Activated naive CD8-positive, alpha-beta T cell treated with anti-CD3 and anti-CD28 coated beads, Interleukin-2, amount 50 U/mL, for 24 hours (primary cell): ENCODE measurements around the gene KPNA6.
"Not testable (repeated sequence)": the region's sequence is repeated elsewhere in the genome, so short reads cannot be mapped to it uniquely, and the experiment has no call there.

Source experiments
- ATAC-seq: fragments of 150-1000 bp; cut with Tn5 transposase; one replicate; pipeline ENCODE4 v1.10.0; 2021
- DNase-seq: peaks from one replicate; pipeline ENCODE4 v3.0.0; 2021
- H3K27ac Mint-ChIP-seq: one replicate; pipeline ENCODE4 v1.8.0; 2021; ENCODE audit warnings: mild to moderate bottlenecking, mixed read lengths
- H3K27me3 Mint-ChIP-seq: one replicate; pipeline ENCODE4 v1.8.0; 2021; ENCODE audit warnings: mixed read lengths
- H3K36me3 Mint-ChIP-seq: one replicate; pipeline ENCODE4 v1.8.0; 2021; ENCODE audit warnings: low read depth, mixed read lengths
- H3K4me1 Mint-ChIP-seq: one replicate; pipeline ENCODE4 v1.8.0; 2021; ENCODE audit warnings: mixed read lengths
- H3K4me3 Mint-ChIP-seq: one replicate; pipeline ENCODE4 v1.8.0; 2021; ENCODE audit warnings: mild to moderate bottlenecking, moderate library complexity, mixed read lengths
- H3K9me3 Mint-ChIP-seq: one replicate; pipeline ENCODE4 v1.8.0; 2021; ENCODE audit warnings: mixed read lengths

The KPNA6 gene

GRCh38 chr1:32082022-32082421, 25.8 kb upstream of the KPNA6 start:
- H3K27me3 Mint-ChIP-seq, result no peaks in the 10 kb centered on the region
- no peaks in the 10 kb centered on the region for H3K9me3 Mint-ChIP-seq
- peak overlapping the region; percentile 57 for H3K27ac Mint-ChIP-seq
- H3K4me3 Mint-ChIP-seq, result no peak overlapping the region
- H3K36me3 Mint-ChIP-seq, result peaks cover 31% of the 10 kb centered on the region
- H3K4me1 Mint-ChIP-seq, result peaks cover 4% of the 10 kb centered on the region
- ATAC-seq (no peak), DNase-seq (no peak)

DNA sequence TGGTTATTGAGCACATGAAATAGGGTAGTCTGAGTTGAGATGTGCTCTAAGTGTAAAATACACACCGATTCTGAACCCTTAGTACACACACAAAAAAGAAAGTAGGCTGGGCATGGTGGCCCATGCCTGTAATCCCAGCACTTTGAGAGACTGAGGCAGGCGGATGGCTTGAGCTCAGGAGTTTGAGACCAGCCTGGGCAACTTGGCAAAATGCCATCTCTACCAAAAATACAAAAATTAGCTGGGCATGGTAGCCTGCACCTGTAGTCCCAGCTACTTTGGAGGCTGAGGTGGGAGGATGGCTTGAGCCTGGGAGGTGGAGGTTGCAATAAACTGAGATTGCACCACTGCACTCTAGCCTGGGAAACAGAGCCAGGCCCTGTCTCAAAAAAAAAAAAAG, 21.5 kb upstream of the KPNA6 start:
- not testable (repeated sequence) for DNase-seq, H3K4me1 Mint-ChIP-seq, ATAC-seq, H3K4me3 Mint-ChIP-seq, H3K27me3 Mint-ChIP-seq, H3K27ac Mint-ChIP-seq, H3K9me3 Mint-ChIP-seq
- H3K36me3 Mint-ChIP-seq, result peaks cover 30% of the 10 kb centered on the region

DNA sequence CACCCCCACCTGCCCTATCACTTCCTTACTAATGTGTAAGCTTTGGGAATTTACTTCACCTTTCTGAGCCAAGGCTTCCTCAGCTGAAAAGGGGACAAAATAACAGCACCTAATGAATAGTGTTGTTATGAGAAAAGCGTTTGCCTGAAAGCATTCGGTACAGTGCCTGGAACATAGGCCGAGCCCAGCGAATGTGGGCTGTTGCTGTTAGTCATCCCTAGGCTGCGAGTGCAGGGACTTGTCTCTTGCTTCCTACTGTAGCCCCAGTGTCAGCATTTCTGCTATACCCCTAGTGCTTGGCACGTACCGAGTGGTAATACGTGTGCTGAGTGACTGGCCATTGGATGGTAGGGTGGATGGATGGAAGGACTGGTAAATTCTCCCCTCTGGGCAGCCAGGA, 16.7 kb upstream of the KPNA6 start:
- ATAC-seq (no peak), DNase-seq (no peak)
- H3K27ac Mint-ChIP-seq, result no peak overlapping the region
- no peaks in the 10 kb centered on the region for H3K4me1 Mint-ChIP-seq
- H3K9me3 Mint-ChIP-seq, result no peaks in the 10 kb centered on the region
- no peaks in the 10 kb centered on the region for H3K27me3 Mint-ChIP-seq
- no peak overlapping the region for H3K4me3 Mint-ChIP-seq
- H3K36me3 Mint-ChIP-seq, result peaks cover 32% of the 10 kb centered on the region

GRCh38 chr1:32091591-32091990, 16.3 kb upstream of the KPNA6 start:
- ATAC-seq (no peak), DNase-seq (no peak)
- no peaks in the 10 kb centered on the region for H3K4me1 Mint-ChIP-seq
- peaks cover 30% of the 10 kb centered on the region for H3K36me3 Mint-ChIP-seq
- no peak overlapping the region for H3K4me3 Mint-ChIP-seq
- no peak overlapping the region for H3K27ac Mint-ChIP-seq
- no peaks in the 10 kb centered on the region for H3K9me3 Mint-ChIP-seq
- no peaks in the 10 kb centered on the region for H3K27me3 Mint-ChIP-seq

DNA sequence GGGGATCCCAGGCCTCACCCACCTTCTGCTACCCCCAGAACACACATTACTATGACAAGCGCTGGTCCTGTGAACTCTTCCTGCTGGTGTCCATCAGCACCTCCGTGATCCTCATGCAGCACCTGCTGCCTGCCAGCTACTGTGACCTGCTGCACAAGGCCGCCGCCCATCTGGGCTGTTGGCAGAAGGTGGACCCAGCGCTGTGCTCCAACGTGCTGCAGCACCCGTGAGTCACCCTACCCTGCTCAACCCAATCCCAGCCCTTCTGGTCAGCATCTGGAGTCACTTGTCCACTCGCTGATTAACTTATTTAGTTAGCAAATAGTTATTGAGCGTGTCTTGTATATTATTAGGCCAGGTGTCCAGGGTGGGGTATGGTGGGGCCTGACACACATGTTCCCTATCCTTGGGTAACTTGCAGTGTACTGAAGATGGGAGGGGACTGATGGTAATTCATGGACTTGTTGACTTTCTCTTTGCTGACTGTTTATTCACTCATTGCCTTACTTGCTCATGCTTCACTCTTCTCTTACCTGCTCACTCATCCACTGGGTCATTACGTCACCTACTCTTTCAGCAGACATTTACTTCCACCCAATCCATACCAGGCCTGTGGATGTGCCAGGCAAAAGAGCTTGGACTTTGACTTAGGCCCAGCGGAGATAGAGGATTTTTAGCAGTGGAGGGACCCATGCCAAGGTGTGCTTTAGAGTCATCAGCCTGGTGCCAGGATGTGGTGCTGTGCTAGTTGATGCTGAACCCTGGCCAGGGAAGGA, 12.9 kb upstream of the KPNA6 start:
- Mint-ChIP-seq H3K27me3 (no peaks in the 10 kb centered on the region), H3K36me3 (peaks cover 35% of the 10 kb centered on the region), H3K9me3 (no peaks in the 10 kb centered on the region), H3K4me3 (no peak overlapping the region), H3K27ac (no peak overlapping the region), H3K4me1 (no peaks in the 10 kb centered on the region)
- no peak for DNase-seq
- no peak for ATAC-seq

- Mint-ChIP-seq H3K27me3 (no peaks in the 10 kb centered on the region), H3K36me3 (peaks cover 19% of the 10 kb centered on the region), H3K9me3 (no peaks in the 10 kb centered on the region), H3K27ac (no peak overlapping the region), H3K4me1 (no peaks in the 10 kb centered on the region), H3K4me3 (no peak overlapping the region)
- DNase-seq (no peak), ATAC-seq (no peak)
Measured at GRCh38 chr1:32099426-32099825, 8.4 kb upstream of the KPNA6 start.

DNA sequence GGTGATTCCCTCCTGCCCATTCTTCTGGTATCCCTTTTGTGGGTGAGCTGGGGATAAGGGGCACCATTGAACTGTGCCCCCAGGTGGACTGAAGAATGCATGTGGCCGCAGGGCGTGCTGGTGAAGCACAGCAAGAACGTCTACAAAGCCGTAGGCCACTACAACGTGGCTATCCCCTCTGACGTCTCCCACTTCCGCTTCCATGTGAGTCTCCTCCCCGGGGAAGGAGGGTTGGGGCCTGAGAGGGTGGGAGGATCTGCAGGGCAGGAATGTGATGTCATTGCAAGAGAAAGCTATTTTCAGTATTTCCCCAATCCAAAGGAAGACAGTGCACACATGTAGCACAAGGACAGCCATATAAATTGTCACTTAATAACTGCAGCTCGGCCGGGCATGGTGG, 7.5 kb upstream of the KPNA6 start:
- Mint-ChIP-seq H3K4me3 (no peak overlapping the region), H3K9me3 (no peaks in the 10 kb centered on the region), H3K4me1 (no peaks in the 10 kb centered on the region), H3K36me3 (peaks cover 14% of the 10 kb centered on the region), H3K27me3 (no peaks in the 10 kb centered on the region), H3K27ac (no peak overlapping the region)
- DNase-seq, result no peak
- ATAC-seq, result no peak

GRCh38 chr1:32100807-32101708, 6.8 kb upstream of the KPNA6 start:
- ATAC-seq, result no peak
- H3K4me3 Mint-ChIP-seq, result no peak overlapping the region
- no peaks in the 10 kb centered on the region for H3K27me3 Mint-ChIP-seq
- no peaks in the 10 kb centered on the region for H3K4me1 Mint-ChIP-seq
- DNase-seq, result no peak
- H3K36me3 Mint-ChIP-seq, result peaks cover 11% of the 10 kb centered on the region
- H3K27ac Mint-ChIP-seq, result no peak overlapping the region
- H3K9me3 Mint-ChIP-seq, result no peaks in the 10 kb centered on the region

GRCh38 chr1:32104127-32104526, 3.7 kb upstream of the KPNA6 start:
- H3K27me3 Mint-ChIP-seq, result no peaks in the 10 kb centered on the region
- H3K9me3 Mint-ChIP-seq, result no peaks in the 10 kb centered on the region
- DNase-seq (no peak), ATAC-seq (no peak)
- H3K27ac Mint-ChIP-seq, result no peak overlapping the region
- peaks cover 11% of the 10 kb centered on the region for H3K36me3 Mint-ChIP-seq
- no peak overlapping the region for H3K4me3 Mint-ChIP-seq
- H3K4me1 Mint-ChIP-seq, result peaks cover 12% of the 10 kb centered on the region

DNA sequence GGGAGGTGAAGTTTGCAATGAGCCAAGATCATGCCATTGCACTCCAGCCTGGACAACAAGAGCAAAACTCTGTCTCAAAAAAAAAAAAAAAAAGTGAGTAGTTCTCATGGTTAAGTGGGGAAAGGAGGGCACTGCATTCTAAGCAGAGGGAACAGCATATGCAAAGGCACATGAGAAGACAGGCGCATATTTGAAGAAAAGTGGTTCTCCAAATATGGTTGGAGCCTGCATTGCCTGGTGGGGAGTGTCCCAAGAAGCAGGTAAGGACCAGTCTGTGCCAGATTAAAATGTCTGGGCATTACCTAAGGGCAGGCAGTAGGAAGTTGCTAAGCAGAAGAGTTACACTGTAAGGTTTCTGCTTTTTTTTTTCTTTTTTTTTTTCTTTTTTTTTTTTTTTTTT, 2.5 kb upstream of the KPNA6 start:
- no peaks in the 10 kb centered on the region for H3K9me3 Mint-ChIP-seq
- no peak overlapping the region for H3K4me3 Mint-ChIP-seq
- H3K36me3 Mint-ChIP-seq, result peaks cover 14% of the 10 kb centered on the region
- H3K4me1 Mint-ChIP-seq, result peaks cover 24% of the 10 kb centered on the region
- no peak for ATAC-seq
- DNase-seq, result no peak
- no peaks in the 10 kb centered on the region for H3K27me3 Mint-ChIP-seq
- no peak overlapping the region for H3K27ac Mint-ChIP-seq

DNA sequence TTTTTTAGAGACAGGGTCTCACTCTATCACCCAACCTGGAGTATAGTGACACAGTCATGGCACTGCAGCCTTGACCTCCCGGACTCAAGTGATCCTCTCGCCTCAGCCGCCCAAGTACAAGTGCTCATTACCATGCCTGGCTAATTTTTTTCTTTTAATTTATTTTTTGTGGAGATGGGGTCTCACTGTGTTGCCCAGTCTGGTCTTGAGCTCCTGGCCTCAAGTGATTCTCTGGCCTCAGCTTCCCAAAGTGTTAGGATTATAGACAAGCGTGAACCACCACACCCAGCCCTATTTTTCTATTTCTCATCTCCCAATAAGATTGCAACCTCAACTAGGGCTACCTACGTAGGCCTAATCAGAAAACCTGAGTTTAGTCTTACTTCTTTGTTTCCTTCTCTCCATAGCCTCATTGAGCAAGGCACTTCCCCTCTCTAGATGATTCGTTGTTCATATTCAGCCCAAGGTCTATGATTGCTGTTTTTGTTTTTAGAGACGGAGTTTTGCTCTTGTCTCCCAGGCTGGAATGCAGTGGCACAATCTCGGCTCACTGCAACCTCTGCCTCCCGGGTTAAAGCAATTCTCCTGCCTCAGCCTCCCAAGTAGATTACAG, 1.1 kb upstream of the KPNA6 start:
- DNase-seq (no peak), ATAC-seq (no peak)
- Mint-ChIP-seq H3K4me1 (peaks cover 38% of the 10 kb centered on the region), H3K27me3 (no peaks in the 10 kb centered on the region), H3K27ac (peak overlapping the region; percentile 51), H3K36me3 (peaks cover 14% of the 10 kb centered on the region), H3K9me3 (no peaks in the 10 kb centered on the region), H3K4me3 (peak overlapping the region; percentile 67)

- Mint-ChIP-seq H3K4me3 (peak overlapping the region; percentile 10), H3K36me3 (peaks cover 21% of the 10 kb centered on the region), H3K27ac (peak overlapping the region; percentile 41), H3K9me3 (no peaks in the 10 kb centered on the region), H3K4me1 (peaks cover 67% of the 10 kb centered on the region), H3K27me3 (no peaks in the 10 kb centered on the region)
- no peak for ATAC-seq
- no peak for DNase-seq
Measured at GRCh38 chr1:32111040-32111623, 3.3 kb downstream of the KPNA6 start.

DNA sequence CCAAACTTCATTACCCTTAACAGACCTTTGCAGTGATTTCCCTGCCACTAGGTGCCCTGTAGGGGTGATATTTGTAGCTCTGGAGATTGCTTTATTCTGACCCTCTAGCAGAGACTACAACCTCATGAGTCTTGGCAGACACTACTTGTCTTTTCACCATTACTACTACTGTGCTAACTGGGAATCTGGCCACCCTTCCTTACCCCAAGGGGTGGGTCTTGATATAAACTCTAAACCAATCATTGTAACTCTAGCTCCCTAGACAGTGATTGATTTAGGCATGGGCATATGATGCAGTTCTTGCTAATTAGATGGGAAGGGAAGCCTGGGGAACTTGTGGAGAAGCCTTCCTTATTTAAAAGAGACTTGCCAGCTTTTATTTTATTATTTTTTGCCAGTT, 3.9 kb downstream of the KPNA6 start:
- H3K4me1 Mint-ChIP-seq, result peaks cover 72% of the 10 kb centered on the region
- no peak for DNase-seq

DNA sequence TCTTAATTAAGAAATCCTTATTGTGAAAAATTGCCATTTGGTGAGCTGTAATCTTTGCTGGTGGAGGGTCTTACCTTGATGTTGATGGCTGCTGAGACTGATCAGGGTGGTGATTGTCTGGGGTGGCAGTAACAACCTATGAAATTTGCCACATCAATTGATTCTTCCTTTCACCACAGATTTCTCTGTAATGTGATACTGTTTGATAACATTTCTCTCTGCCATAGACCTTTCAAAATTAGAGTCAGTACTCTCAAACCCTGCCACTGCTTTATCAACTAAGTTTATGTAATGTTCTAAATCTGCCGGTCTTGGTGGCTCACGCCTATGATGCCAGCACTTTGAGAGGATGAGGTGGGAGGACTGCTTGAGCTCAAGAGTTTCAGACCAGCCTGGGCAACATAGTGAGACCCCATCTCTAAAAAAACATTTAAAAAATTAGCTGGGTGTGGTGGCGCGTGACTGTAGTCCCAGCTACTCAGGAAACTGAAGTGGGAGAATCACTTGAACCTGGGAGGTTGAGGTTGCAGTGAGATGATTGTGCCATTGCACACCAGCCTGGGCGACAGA, 5.0 kb downstream of the KPNA6 start:
- peak overlapping the region; percentile 64 for H3K27ac Mint-ChIP-seq
- H3K36me3 Mint-ChIP-seq, result peaks cover 22% of the 10 kb centered on the region
- H3K4me3 Mint-ChIP-seq, result no peak overlapping the region
- ATAC-seq (no peak), DNase-seq (no peak)
- H3K27me3 Mint-ChIP-seq, result no peaks in the 10 kb centered on the region
- H3K4me1 Mint-ChIP-seq, result peaks cover 68% of the 10 kb centered on the region
- no peaks in the 10 kb centered on the region for H3K9me3 Mint-ChIP-seq

More for the DNA sequence above, 3.9 kb downstream of the KPNA6 start:
- no peaks in the 10 kb centered on the region for H3K9me3 Mint-ChIP-seq
- H3K36me3 Mint-ChIP-seq, result peaks cover 24% of the 10 kb centered on the region
- no peak overlapping the region for H3K4me3 Mint-ChIP-seq
- H3K27me3 Mint-ChIP-seq, result no peaks in the 10 kb centered on the region
- H3K27ac Mint-ChIP-seq, result no peak overlapping the region
- no peak for ATAC-seq
